Stimulated activated CD8-positive, alpha-beta memory T cell treated with anti-CD3 and anti-CD28 coated beads, Interleukin-4, amount 100 ng/mL, for 4 hours (primary cell): Measurements from ENCODE around the gene PHPT1.

ENCODE experiments used
- DNase-seq, 2 donors: peaks; one replicate each; pipeline ENCODE4 v3.0.0-alpha.2; 2020; ENCODE audit warnings: low read depth in 2 of 2, low spot score in 1 of 2

PHPT1 gene

DNA sequence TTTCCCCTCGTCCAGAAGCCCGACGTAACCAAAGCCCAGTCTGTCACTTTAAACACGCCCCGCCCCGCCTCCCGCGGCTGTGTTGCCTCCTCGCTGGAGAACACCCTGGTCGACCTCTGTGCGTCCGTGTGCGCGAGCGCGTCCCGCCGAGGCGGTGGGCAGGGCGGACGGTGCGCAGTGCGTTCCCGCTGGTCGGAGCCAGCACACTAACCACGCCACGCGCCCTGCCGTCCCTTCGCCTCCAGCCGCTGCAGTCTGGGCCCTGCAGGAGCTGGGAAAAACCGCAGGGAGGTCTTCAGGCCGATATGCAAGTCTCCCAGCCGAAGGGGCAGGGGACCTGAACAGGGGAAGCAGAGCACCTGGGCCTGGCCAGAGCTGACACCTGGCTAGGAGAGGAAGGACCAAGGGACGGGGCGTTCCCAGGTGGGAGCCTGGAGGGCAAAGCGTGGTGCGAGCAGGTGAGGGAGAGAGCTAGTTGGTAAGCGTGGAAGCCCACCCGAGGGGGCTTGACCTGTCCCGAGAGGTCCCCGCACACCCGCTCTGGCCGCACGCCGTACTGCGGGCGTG is 1.3 kb upstream of the PHPT1 start:
- DNase-seq, result peak; percentile 38 to 51

DNA sequence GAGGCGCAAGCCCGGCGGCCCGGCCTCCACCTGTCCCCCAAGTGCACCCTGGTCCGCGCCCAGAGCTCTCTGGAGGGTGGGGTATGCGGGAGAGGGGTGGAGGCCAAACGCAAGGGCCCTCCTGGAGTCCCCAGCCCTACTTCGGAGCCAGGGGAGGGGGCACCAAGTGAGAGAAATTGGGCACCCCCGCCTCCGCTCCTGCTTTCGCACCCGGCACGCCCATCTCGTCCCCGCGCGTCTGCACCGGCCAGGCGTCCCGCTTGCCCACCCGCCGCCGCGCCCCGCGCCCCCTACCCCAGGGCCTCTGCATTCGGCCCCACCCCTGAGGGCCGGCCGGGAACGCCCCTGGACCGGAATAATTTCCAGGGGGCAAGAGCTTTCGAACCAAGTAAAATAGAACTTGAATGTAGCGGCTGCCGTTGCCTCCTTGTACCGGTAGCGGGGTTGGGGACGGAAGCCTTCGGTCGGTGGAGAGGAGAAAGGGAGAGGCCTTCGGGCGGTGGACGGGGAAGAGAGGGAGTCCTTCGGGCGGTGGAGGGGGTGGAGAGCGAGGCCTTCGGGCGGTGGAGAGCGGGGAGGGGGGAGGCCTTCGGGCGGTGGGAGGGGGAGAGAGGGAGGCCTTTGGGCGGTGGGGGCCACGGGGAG is 694 bp upstream of the PHPT1 start:
- no peak for DNase-seq

DNA sequence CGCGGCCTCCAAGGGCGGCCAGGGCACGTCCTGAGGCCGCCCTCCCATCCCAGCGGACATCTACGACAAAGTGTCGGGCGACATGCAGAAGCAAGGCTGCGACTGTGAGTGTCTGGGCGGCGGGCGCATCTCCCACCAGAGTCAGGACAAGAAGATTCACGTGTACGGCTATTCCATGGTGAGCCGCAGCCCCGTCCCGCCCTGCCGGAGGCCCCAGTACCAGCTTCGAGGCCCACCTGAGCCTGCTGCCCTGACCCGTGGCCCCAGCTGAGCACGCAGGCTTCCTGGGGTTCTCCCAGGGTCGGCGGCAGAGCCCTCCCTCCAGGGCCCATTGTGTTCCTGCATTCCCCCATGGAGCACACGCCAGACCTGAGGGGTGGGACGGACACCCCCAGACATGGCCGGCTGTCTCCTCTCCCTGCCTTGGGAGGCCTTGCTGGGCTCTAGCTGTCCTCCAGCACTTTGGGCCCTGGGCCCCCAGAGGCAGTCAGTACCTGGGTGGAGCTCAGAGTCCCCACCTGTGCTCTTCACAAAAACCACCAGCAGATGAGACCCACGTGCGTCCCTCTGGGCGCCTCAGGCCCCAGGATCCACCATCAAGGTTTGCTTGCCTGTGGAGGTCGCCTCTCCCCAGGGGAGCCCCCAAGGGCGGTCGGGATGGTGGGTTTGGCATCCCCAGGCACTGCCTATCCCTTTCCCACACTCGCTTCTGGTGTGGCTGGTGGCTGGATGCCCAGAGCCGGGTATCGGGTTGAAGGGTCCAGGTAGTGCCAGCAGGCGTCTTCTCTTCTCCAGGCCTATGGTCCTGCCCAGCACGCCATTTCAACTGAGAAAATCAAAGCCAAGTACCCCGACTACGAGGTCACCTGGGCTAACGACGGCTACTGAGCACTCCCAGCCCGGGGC is 1.0 kb downstream of the PHPT1 start:
- no peak for DNase-seq

DNA sequence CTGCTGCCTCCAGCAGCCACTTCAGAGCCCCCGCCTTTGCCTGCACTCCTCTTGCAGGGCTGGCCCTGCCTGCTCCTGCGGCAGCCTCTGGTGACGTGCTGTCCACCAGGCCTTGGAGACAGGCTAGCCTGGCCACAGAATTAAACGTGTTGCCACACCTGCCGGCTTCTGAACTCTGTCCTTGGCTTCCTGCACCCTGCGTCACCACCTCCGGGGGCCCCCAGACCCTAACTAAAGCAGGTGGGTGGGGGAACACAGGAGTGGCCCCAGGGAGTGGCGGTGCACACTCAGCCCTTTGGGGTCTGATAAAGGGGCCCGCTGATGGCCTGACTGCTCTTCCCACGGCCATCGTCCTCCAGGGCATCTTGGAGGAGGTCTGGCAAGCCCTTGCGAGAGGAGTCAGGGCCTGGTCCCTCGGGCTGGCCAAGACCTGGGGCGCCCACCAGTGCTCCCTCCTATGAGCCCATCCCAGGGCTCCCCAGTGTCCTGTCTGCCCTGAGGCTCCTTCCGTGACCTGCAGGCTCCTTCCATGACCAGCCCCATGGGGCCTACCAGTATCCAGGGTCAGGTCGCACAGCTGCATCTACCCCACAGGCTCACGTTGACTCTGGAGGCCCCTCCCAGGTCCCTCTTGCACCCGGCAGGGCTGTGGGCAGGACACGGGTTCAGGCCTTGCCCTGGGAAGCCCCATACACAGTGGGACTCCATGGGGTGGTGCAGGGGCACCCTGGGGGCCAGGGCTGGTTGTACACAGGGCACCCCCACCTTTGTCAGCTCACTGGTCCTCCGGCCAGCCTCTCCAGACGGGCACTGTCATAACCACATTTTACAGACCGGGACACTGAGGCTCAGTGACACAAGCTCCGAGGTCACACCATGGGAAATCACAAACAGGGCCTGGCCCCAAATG is 1.9 kb downstream of the PHPT1 start:
- DNase-seq, result no peak

DNA sequence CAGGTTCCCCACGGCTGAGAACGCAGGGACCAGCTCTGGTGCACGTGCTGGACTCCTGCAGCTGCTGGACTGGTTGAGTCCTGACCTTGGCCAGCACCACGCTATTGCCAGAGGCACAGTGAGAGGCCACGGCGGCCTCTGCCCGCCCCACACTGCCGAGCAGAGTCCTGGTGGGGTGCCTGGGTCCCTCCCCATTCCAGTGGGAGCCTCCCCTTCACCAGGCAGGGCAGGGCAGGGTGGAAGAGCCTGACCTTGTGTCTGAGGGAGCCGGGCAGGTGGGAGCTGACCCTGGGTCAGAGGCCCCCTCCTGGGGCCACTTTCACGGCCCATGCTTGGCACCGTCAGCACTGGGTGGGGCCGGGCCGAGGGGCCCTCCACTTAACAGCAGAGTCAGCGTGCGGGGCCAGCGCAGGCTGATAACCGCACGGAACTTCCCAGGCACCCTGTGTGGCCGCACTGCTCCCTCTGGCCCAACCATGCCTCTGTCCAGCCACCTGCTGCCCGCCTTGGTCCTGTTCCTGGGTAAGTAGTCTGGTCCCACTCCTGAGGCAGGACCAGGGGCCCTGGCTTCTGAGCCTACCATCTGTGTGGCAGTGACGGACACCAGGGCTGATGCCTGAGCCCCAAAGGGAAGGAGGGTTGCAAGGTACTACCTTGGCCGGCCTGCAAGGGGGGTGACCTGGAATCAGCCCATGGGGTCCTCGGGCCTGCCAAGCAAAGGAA is 2.9 kb downstream of the PHPT1 start, which contains the start of gene MAMDC4:
TSS of gene MAMDC4 (plus strand) at position 406 of the 723 bp plus-strand sequence. CDS start at position 477, 71 bp downstream.
- no peak for DNase-seq

DNA sequence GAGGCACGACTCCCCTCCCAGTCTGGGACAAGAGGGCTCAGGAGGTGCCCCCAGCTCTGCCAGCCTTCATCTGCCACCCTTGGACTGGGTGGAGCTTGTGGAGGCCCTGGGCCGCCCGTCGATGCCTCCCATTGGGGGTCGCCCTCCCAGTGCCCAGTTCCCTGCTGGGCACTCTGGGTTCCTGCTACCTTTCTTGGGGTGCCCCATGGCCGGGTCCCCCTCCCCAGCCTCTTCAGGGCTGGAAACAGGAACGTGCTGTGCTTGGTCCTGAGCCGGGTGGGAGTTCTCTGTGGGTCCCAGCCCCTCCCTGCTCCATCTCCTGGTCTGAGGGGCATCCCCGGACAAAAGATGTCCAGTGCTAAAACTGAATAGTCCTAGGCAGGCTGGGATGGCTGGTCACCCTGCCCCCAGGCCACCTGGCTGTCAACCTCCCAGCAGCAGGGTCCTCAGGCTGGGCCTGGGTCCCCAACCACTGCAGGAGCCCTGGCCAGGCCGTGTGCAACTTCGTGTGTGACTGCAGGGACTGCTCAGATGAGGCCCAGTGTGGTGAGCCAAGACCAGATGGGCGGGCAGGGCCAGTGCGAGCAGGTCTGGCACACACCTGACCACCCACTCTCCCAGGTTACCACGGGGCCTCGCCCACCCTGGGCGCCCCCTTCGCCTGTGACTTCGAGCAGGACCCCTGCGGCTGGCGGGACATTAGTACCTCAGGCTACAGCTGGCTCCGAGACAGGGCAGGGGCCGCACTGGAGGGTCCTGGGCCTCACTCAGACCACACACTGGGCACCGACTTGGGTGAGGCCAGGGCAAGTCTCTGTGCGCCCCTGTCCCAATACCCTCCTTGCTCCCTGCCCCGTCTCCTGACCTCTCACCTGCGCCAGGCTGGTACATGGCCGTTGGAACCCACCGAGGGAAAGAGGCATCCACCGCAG is 3.7 kb downstream of the PHPT1 start:
- DNase-seq, result no peak

DNA sequence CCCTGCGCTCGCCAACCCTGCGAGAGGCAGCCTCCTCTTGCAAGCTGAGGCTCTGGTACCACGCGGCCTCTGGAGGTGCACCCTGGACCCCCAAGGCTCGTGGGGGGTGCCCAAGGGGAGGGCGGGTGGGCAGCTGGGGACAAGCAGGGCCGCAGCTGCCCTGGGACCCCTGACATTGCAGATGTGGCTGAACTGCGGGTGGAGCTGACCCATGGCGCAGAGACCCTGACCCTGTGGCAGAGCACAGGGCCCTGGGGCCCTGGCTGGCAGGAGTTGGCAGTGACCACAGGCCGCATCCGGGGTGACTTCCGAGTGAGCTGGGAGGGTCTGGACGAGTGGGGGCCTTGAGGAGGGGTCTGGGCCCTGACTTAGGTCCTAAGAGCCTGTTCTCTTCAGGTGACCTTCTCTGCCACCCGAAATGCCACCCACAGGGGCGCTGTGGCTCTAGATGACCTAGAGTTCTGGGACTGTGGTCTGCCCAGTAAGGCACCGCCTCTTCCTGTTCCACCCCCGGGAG is 4.4 kb downstream of the PHPT1 start:
- DNase-seq, result no peak

DNA sequence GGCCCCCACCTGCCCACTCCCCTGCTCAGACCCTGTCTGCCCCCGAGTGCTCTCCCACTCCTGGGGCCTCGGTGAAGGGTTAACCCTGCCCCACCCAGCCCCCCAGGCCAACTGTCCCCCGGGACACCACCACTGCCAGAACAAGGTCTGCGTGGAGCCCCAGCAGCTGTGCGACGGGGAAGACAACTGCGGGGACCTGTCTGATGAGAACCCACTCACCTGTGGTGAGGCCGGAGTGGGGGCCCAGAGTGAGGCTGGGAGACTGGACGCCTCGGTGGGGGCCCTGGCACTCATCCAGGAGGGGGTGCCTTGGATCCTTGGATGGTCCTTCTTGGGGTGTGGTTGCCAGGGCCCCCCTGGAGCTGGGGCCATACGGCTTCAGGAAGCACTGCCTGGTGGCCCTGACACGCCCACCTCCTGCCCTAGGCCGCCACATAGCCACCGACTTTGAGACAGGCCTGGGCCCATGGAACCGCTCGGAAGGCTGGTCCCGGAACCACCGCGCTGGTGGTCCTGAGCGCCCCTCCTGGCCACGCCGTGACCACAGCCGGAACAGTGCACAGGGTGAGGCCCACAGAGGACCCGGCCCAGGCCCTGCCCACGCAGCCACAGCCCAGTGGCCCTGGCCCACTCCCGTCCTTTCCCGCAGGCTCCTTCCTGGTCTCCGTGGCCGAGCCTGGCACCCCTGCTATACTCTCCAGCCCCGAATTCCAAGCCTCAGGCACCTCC is 5.1 kb downstream of the PHPT1 start:
- DNase-seq, result no peak

DNA sequence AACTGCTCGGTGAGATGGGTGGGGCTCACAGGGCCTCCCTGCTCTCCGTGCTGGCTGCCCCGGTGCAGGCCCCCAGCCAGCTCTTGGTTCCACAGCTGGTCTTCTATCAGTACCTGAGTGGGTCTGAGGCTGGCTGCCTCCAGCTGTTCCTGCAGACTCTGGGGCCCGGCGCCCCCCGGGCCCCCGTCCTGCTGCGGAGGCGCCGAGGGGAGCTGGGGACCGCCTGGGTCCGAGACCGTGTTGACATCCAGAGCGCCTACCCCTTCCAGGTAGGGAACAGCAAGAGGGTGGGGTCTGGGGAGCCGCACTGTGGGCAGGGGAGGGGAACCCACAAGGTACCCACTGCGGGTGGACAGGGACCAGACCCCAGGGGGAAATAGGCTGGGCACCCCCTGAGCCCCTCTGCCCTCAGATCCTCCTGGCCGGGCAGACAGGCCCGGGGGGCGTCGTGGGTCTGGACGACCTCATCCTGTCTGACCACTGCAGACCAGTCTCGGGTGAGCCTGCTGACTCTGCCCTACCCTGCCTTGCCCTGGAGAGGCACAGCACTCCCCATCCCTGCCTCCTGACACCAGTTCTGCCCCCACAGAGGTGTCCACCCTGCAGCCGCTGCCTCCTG is 5.7 kb downstream of the PHPT1 start:
- no peak for DNase-seq

DNA sequence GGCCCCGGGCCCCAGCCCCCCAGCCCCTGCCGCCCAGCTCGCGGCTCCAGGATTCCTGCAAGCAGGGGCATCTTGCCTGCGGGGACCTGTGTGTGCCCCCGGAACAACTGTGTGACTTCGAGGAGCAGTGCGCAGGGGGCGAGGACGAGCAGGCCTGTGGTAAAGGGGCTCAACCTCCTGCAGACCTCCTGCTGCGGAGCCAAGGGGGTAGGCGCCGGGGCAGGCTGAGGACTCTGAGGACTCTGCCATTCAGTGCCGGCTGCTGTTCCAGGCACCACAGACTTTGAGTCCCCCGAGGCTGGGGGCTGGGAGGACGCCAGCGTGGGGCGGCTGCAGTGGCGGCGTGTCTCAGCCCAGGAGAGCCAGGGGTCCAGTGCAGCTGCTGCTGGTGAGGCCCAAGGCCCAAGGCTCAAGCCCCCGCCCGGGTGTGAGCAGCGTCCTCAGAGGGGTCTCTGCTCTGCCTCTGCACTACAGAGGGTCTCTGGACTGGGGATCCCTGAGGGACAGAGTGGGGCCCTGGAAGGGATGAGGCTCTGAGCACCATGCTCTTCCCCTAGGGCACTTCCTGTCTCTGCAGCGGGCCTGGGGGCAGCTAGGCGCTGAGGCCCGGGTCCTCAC is 6.4 kb downstream of the PHPT1 start:
- DNase-seq, result no peak

DNA sequence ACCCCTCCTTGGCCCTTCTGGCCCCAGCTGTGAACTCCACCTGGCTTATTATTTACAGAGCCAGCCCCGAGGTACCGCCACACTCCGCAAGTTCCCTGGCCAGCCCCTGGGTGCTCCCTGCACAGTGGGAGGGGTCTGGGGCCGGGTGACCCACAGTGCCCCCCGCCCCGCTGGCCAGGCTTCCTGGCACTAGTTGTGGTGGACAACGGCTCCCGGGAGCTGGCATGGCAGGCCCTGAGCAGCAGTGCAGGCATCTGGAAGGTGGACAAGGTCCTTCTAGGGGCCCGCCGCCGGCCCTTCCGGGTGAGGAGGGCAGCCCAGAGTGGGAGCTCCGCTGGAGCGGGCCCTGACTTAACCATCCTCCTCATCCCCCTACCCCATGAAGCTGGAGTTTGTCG is 6.9 kb downstream of the PHPT1 start:
- no peak for DNase-seq

DNA sequence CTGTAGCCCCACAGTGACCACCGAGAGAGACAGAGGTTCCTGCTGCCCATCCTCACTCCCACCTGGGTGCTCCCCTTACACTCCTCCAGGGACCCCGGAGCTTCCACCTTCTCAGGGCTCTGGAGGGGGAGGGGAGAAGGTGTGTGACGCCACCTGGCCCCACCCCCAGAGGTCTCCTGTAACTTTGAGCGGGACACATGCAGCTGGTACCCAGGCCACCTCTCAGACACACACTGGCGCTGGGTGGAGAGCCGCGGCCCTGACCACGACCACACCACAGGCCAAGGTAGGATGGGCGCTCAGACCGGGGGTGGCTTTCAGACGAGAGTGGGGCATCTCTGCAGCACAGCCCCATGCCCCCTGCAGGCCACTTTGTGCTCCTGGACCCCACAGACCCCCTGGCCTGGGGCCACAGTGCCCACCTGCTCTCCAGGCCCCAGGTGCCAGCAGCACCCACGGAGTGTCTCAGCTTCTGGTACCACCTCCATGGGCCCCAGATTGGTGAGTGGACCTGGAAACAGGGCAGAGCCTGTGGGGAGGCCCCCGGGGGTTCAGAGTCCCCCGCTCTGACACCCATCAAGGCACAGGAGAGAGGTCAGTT is 7.4 kb downstream of the PHPT1 start:
- DNase-seq, result no peak

DNA sequence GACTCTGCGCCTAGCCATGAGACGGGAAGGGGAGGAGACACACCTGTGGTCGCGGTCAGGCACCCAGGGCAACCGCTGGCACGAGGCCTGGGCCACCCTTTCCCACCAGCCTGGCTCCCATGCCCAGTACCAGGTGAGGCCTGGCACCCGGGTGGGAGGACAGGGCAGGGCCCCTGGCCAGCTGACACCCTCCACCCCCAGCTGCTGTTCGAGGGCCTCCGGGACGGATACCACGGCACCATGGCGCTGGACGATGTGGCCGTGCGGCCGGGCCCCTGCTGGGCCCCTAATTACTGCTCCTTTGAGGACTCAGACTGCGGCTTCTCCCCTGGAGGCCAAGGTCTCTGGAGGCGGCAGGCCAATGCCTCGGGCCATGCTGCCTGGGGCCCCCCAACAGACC is 8.0 kb downstream of the PHPT1 start:
- no peak for DNase-seq

DNA sequence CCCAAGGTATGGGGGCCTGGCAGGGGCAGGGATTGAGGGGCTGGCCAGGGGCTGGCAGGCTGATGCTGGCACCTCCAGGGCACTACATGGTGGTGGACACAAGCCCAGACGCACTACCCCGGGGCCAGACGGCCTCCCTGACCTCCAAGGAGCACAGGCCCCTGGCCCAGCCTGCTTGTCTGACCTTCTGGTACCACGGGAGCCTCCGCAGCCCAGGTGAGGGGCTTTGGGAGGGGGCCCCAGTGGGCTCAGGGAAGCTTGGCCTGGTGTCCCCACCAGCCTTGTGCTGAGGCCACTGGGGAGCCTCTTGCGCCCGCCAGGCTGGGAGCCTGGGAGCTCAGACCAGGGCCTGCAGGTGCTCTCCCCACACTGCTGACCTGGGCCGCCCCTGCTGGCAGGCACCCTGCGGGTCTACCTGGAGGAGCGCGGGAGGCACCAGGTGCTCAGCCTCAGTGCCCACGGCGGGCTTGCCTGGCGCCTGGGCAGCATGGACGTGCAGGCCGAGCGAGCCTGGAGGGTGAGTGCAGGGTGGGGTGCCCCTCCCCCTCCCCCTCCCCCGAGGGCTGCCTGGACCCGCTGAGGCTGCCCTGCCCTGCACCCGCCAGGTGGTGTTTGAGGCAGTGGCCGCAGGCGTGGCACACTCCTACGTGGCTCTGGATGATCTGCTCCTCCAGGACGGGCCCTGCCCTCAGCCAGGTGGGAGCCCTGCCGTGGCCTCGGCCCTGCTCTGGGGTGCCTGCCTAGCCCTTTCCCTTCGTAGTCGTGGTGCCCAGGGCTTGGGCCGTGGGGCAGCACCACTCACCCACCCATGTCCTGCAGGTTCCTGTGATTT is 8.6 kb downstream of the PHPT1 start:
- DNase-seq, result no peak

DNA sequence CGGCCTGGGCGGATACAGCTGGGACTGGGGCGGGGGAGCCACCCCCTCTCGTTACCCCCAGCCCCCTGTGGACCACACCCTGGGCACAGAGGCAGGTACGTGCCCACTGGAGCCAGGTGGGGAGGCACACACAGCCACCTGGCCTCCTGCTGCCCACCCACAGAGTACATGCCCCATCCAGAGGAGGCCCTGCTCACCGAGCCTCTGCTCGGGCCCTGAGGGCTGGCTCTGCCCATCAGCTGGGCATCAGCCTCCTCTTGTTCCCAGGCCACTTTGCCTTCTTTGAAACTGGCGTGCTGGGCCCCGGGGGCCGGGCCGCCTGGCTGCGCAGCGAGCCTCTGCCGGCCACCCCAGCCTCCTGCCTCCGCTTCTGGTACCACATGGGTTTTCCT is 9.2 kb downstream of the PHPT1 start:
- DNase-seq, result no peak
